GM21390 (cell line): ENCODE results near the gene LMX1B.
"Not testable (repeated sequence)": the region's sequence is repeated elsewhere in the genome, so short reads cannot be mapped to it uniquely, and the experiment has no call there.

Source experiments
- ATAC-seq: cut with Tn5 transposase; IDR thresholded peaks from one replicate; pipeline ENCODE4 v1.9.1; 2021; ENCODE audit not compliant: unreplicated experiment

The LMX1B gene

DNA sequence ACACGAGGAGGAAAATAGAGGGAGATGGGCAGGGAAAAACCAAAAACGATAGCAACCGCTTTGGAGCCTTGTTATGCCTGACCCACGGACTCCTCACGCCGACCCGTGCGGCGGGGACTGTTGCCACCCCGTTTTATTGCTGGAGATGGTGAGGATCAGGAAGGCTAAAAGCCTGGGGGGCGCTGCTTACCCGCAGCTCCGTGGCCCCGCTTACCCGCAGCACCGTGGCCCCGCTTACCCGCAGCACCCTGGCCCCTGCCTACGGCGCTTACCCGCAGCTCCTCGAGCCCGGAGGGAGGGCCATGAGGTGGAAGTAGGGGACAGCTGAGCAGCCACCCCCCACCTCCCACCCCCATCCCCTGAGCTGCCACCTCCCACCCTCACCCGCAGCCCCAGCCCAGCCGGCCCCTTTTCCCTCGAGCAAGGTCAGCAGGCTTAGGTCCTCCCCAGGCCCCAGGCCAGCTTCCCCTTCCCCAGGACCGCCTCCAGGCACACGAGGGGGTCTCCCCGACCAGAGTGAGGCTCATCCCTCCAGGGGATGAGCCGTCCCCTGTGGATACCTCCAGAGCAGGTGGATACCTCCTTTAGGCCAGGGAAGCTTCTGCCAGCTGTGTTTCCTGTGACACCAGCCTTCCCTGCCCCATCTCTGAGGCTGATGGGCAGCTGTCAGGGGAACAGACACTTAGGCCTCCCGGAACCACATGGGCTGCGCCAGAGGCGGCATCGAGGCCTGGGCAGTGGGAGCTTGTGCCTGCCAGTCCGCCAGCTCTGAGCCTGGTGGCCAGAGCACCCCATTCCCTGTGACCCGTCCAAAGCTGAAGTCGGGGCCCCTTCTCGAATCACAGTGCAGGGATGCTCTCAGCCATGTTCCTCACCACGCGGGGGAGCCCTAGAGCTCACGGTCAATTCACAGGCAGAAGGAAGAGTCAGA lies 92.3 kb downstream of the LMX1B start:
- no peak for ATAC-seq

DNA sequence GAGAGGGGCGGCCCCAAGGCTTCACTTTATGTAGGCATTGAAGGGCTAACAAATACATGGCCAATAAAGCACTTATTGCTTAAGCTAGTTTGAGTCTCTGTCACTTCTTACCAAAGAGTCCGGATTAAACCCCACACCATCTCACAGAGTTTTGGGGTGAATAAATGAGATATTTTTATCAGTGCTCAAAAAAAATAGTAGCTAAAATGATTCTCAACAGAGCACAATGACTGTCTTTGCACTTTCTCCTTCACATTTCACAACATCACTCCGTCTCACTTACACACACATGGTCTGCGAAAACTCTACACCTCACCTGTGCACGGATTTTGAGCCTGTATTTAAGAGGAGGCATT lies 92.9 kb downstream of the LMX1B start:
- no peak for ATAC-seq

DNA sequence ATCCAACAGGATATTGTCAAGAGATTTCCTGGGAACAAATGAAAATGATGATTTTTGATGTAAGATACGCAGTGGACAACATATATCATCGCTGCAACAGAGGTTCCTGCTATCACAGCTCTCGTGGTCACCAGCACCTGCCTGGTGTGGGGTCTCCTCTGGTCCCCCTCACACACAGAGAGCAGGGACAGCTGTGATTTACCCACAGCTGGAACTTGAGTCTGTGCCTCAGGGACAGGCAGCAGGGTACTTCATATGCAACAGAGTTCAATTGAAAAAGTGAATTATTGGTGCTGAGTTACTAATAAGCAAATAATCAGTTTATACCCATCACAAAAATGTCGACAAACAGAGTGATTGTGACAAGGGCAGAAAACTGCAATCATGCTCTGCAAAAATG lies 93.4 kb downstream of the LMX1B start:
- no peak for ATAC-seq

DNA sequence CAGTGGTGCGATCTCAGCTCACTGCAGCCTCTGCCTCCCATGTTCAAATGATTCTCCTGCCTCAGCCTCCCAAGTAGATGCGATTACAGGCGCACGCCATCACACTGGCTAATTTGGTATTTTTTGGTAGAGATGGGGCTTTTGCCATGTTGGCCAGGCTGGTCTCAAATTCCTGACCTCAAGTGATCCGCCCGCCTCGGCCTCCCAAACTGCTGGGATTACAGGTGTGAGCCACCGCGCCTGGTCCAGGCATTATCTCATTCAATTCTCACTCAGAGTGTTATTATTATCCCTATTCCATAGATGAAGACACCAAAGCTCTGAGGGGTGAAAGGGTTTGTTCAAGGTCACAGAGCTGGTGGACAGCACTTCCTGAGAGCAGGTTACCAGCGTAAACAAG lies 94.0 kb downstream of the LMX1B start:
- not testable (repeated sequence) for ATAC-seq

DNA sequence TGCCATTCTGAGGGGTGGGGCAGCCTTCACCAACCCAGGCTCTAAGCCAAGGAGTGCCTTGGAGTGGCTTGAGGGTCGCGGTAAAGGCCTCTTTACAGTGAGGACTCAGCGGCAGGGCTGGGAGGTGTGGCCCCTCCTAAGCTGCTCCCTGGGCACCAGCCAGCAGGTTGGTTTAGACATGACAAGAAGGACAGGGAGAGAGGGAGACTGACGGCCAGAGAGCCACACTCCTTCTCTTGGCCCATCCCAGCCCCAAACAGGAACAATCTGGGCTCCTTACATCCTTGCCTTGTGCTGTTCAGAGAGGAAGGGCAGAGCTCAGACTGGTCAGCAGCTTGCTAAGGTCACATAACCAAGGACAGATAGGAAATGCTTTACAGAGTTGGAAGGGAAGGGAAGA lies 94.5 kb downstream of the LMX1B start:
- no peak for ATAC-seq

DNA sequence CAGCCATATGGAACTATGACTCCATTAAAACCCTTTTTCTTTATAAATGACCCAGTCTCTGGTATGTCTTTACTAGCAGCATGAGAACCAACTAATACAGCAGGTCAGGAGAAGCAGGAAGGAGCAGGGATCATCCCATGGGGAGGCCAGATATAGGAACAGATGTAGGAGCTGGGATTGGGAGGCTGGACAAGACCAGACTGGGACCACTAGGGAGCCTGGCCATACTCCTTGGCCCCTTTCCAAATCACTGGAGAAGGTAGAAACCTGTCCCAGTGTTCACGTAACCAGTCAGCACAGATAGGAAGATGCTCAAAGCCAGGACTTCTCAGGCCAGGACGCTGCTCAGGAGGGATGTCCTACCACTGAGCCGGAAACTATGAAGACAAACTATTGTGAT lies 95.5 kb downstream of the LMX1B start:
- ATAC-seq, result no peak

DNA sequence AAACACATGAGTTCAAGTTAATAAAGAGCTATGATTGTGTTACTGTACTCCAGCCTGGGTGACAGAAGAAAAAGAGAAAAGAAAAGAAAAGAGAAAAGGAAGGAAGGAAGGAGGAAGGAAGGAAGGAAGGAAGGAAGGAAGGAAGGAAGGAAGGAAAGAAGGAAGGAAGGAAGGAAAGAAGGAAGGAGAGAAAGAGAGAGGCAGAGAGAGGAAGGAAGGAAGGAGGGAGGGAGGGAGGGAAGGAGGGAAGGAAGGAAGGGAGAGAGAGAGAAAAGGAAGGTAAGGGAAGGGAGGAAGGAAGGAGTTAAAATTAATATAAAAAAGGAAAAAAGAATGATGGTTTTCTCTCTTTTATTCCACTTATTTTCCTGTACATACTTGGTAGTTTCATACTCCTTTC lies 101.7 kb downstream of the LMX1B start:
- ATAC-seq, result no peak

DNA sequence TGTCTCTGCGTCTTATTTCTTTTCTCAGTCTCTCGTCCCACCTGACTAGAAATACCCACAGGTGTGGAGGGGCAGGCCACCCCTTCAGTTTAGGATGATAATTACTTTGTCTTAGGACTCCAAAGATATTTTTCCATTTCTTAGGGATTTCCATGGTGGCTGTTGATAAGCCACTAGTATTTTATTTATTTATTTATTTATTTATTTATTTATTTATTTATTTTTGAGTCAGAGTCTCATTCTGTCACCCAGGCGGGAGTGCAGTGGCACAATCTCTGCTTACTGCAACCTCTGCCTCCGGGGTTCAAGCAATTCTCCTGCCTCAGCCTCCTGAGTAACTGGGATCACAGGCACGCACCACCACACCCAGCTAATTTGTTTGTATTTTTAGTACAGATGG lies 103.7 kb downstream of the LMX1B start:
- ATAC-seq, result not testable (repeated sequence)

DNA sequence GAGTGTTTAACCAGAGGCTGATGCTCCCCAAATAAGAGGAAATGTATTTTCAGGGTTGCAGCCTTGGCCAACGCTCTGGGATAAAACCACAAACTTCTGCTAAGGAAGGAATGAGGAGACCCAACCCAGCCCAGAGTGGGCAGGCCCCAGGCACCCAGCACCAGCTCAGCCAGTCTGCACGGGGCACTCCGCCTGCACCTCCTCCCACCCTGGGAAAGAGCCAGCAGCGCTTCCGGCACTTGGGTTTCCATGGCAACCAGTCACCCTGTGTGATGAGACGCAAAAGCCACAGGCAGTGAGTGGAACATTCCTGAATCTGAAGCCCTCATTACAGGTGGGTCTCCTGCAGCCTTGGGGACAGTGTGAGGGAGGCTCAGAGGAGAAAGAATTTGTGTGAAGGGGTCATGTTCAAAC lies 105.9 kb downstream of the LMX1B start:
- ATAC-seq, result no peak

DNA sequence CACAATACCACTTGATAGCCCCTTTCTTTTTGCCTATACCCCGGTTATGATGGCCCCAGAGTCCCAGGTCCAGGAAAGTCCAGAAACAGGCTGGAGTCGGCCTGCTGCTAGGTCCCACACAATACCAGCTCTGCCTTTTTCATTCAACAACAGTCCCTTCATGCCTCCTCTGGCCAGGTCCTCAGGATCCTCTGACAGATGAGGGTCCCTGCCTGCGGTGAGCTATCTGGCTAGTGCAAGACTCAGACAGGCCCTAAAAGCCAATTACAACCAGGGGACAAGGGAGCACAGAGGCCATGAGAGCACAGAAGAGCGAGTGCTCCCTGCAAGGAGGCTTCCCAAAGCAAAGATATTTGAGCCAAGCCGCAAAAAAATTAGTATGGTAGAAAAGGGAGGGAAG lies 106.3 kb downstream of the LMX1B start:
- no peak for ATAC-seq

DNA sequence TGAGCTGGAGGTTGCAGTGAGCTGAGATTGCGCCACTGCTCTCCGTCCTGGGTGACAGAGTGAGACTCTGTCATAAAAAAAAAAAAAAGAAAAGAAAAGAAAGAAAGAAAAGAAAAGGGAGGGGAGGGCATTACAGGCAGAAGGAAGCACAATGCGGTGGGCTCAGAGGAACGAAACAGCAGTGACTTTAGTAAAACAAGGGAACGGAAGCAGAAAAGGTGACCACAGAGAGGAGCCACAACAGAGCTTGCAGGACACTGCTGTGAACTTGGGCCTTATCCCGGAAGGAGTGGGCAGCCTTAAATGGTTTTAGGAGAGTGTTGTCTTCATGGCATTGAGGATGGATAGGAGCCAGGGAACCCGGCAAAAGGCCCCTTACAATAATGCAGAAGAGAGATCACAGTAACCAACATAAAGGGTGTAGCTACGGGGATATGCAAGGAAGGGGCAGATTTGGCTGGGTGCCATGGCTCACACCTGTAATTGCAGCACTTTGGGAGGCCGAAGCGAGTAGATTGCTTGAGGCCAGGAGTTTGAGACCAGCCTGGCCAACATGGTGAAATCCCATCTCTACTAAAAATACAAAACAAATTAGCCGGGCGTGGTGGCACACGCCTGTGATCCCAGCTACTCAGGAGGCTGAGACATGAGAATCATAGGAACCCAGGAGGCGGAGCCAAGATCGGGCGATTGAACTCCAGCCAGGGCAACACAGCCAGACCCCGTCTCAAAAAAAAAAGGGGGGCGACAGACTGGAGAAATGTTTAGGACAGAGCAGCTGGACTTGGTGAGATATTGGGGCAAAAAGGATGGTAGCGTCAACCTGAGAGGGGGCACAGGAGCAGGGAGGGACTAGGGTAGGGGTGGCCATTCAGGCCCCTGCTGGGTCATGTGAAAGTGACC lies 107.2 kb downstream of the LMX1B start:
- no peak for ATAC-seq

DNA sequence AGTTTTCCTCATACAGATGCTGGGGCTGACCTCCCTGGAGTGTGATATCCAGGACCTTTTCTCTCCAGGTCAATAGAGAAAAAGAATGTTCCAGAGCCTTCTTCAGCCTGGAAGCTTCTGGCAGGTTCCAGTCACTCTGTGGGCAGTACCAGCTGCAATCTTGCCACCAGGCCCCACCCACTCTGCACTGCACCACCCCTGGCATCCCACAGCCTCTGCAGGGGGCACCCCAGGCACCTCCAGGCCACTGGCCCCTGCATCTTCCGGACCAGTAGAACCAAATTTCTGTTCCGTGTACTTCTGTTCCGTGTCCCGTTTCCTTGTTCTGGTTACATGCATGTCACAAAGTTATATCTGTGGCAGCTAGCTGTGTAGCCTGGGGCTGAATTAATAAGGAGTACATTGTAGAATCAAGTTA lies 107.8 kb downstream of the LMX1B start:
- ATAC-seq, result no peak

DNA sequence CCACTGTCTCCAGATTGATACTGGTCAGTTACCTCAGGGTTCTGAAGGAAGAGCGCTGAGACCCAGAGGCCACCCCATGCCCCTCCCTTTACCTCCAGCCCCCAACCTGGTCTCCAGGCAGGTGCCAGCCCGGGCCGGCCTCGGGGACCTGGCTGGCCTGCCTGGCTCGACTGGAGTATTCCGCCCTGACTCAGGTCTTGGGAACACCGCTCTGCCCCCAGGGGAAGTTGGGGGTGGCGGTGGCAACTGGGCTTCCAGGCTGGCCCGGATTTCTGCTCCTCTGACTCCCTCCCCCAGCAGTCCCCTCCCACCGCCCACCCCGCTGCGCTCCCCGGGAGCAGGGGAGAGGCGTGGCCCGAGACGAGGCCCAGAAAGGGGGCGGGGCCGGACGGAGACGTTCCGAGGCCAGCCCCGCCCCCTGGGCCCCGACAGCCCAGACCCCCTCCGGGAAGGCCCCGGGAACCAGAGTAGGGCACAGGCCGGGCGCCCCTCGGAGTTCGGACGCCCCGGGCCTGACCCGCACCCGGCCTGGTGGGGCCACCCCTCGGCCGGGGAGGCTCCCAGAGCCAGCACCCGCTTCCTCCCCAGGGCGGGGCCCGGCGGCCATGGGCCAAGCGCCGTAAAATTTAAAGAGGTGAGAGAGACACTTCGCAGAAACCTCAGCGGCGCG lies 108.7 kb downstream of the LMX1B start:
- peak; percentile 74 for ATAC-seq

DNA sequence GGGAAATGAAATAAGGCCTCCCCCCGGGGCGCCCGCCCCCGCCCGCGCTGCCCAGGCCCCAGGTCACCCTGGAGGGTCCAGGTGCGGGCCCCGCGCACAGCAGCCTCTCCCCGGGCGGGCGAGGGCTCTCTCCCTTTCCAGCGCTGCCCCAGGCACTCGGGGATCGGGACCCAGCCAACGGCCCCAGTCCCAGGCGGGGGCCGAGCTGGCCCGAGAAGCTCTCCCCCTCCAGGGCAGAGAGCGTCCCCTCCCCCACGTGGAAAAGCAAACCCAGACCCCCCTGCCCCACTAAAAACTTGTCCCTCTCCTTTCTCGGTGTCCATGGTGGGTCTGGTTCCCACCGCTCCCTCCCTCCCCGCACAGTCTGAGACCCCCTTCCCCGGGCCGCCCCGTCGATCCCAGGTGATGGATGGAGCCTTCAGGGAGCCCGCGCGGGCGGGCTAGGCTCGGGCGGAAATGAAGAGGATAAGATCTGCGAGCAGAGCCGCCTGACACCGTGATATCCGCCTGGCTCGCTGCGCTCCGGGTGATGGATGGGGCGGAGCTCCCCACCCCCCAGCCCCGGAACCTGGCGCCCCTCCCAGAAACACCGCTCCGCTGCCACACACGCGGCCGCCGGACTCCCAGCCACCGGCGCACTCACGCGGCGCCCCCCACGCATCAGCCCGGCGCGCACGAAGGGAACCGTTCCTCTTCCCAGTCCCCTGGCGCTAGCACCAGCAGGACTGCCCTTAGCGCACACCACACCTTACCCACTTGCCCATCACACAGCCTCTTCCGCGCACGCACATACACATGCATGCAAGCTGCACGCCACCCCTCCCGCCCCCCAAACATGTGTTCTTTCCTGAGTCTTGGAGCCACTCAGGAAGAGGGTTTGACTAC lies 109.4 kb downstream of the LMX1B start:
- ATAC-seq, result peak; percentile 21

DNA sequence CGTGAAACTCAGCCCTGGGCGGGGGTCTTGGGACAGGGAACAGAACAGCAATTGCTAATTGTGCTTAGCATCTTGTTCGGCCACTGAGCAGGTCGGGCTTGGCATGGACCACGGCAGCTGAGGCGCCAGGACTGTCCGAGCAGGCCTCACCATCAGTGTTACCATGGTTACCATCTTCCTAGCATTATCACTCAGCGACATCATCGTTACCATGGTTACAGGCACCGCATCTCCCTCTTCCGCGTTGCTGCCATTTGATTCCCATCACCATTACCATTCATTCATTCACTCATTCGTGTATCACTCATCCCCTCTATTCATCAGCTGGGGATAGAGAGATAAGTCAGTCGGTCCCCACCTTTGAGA lies 110.1 kb downstream of the LMX1B start:
- ATAC-seq, result no peak

DNA sequence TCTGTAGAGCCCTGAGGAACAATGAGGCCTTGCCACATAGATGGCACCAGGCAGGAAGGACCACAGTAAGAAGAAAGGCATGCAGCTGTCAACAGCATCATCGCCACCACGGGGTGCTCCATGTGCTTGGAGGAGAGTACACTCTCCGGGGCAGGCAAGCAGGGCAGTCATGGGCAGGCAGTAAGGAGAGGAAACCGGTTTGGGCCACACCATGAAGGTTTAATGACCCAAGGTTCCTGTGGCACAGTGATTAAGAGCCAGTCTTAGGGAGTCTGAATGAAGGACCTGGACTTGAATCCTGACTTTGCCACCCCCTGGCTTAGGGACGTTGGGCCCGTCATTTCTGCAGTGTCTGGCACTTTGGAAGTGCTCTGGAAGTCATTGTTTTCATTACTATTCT lies 110.5 kb downstream of the LMX1B start:
- ATAC-seq, result no peak

DNA sequence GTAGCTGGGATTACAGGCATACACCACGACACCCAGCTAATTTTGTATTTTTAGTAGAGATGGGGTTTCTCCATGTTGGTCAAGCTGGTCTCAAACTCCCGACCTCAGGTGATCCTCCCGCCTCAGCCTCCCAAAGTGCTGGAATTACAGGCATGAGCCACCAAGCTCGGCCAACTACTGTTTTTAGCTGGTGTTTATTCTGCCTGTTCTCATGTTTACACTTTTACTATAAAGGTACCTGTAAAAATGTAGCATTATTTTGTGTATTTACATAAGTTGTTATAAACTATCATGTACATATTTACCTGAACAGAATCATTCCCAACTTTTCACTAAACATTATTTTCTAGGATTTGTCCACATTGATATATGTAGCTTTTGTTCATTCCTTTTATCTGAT lies 111.8 kb downstream of the LMX1B start:
- ATAC-seq, result not testable (repeated sequence)

DNA sequence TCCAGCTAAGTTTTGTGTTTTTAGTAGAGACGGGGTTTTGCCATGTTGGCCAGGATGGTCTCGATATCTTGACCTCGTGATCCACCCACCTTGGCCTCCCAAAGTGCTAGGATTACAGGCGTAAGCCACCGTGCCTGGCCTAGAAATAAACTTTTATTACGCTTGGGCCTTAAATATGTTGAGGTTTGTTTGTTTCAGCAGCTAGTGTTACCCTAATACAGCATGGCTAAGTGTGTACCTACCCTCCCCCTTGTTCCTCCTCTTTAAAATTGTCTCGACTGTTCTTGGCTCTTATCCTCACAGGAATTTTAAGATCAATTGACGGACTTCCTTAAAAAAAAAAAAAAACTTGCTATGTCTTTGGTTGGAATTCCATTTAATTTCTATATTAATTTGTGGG lies 114.5 kb downstream of the LMX1B start:
- ATAC-seq, result not testable (repeated sequence)

DNA sequence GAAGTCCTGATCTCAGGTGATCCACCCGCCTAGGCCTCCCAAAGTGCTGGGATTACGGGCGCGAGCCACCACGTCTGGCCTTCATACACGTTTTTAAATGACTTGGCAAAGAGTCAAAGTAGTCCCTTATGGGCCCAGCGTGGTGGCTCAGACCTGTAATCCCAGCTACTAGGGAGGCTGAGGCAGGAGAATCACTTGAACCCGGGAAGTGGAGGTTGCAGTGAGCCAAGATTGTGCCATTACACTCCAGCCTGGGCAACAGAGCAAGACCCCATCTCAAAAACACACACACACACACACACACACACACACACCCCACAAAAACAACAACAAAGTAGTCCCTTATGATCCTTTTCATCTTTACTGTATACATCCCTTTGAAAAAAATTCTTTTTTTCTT lies 116.9 kb downstream of the LMX1B start:
- not testable (repeated sequence) for ATAC-seq

DNA sequence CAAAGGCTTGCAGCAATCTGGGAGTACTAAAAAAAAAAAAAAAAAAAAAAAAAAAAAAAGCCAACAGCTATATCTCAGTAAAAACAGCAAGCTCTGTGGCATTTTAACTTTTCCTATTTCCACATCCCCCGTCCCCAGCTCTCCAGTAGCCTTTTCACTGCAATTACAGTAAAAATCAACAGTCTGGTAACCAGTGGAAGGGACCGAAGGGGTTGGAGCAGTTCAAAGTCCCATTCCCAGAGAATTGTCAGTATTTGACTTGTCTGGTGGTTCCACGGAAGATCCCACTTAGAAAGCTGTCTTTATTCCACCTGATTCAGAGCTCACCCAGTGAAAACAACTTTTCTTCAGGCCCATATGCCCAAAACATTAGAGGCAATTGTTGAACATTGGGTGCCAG lies 119.3 kb downstream of the LMX1B start:
- ATAC-seq, result no peak

DNA sequence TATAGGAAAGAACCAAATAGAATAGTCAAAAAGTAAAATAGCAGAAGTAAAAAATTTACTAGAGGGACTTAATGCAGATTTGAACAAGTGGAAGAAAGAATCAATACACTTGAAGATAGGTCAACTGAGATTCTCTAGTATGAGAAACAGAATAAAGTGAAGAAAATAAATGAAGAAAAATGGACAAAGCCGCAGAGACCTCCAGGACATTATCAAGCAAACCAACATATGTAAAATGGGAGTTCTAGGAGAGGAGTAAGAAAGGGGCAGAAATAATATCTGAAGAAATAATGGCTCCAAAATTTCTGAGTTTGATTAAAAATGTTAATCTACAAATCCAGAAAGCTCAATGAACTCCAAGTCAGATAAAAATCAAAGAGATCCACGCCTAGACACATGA lies 121.1 kb downstream of the LMX1B start:
- no peak for ATAC-seq
